Nucleus accumbens (tissue), 56 donors: ENCODE results near the gene DCHS2.

Source experiments
- DNase-seq, 56 donors: peaks; one replicate each; lab custom pipeline; 2025; lab: John Stamatoyannopoulos, UW

DCHS2 gene

GRCh38 chr4:154492288-154492687 is 689 bp upstream of the DCHS2 start:
- DNase-seq: no peak

- DNase-seq: peak in 4 of 56 donors; percentile 12 to 43 (median 30)
Measured at GRCh38 chr4:154490583-154491340, 837 bp downstream of the DCHS2 start.

GRCh38 chr4:154490234-154490582 is 1.4 kb downstream of the DCHS2 start:
- DNase-seq: no peak

GRCh38 chr4:154489558-154490233 is 1.9 kb downstream of the DCHS2 start:
- DNase-seq: no peak

- DNase-seq: no peak
Measured at GRCh38 chr4:154487145-154487544, 4.5 kb downstream of the DCHS2 start.

- no peak for DNase-seq
Measured at GRCh38 chr4:154485127-154485773, 6.3 kb downstream of the DCHS2 start.

GRCh38 chr4:154478547-154478946 is 13.1 kb downstream of the DCHS2 start:
- DNase-seq: no peak

- DNase-seq: no peak
Measured at GRCh38 chr4:154478128-154478527, 13.5 kb downstream of the DCHS2 start.

GRCh38 chr4:154476232-154476631 is 15.4 kb downstream of the DCHS2 start:
- DNase-seq: no peak

- no peak for DNase-seq
Measured at GRCh38 chr4:154475820-154476219, 15.8 kb downstream of the DCHS2 start.

- no peak for DNase-seq
Measured at GRCh38 chr4:154473497-154473896, 18.1 kb downstream of the DCHS2 start.

- DNase-seq: no peak
Measured at GRCh38 chr4:154472858-154473257, 18.7 kb downstream of the DCHS2 start.

GRCh38 chr4:154471526-154472331 is 19.9 kb downstream of the DCHS2 start:
- no peak for DNase-seq

- no peak for DNase-seq
Measured at GRCh38 chr4:154471032-154471431, 20.6 kb downstream of the DCHS2 start.

- DNase-seq: no peak
Measured at GRCh38 chr4:154467886-154468285, 23.7 kb downstream of the DCHS2 start.

- no peak for DNase-seq
Measured at GRCh38 chr4:154466336-154466735, 25.3 kb downstream of the DCHS2 start.

GRCh38 chr4:154465085-154465484 is 26.5 kb downstream of the DCHS2 start:
- no peak for DNase-seq

- DNase-seq: no peak
Measured at GRCh38 chr4:154464654-154465053, 26.9 kb downstream of the DCHS2 start.

GRCh38 chr4:154462081-154462810 is 29.4 kb downstream of the DCHS2 start:
- no peak for DNase-seq

- no peak for DNase-seq
Measured at GRCh38 chr4:154457471-154457870, 34.1 kb downstream of the DCHS2 start.
